ENCODE measurements around the gene CELF4.

Gene CELF4

GRCh38 chr18:37339701-37340215 is 225.8 kb downstream of the CELF4 start:
- no peak for DNase-seq

GRCh38 chr18:37336568-37337285 is 228.9 kb downstream of the CELF4 start:
- no peak for DNase-seq

- DNase-seq, result no peak
Measured at GRCh38 chr18:37335409-37335736, 230.2 kb downstream of the CELF4 start.

- no peak for DNase-seq
Measured at GRCh38 chr18:37334631-37335408, 230.8 kb downstream of the CELF4 start.

GRCh38 chr18:37332628-37333420 is 232.8 kb downstream of the CELF4 start:
- no peak for DNase-seq

- DNase-seq, result no peak
Measured at GRCh38 chr18:37332219-37332618, 233.4 kb downstream of the CELF4 start.

- DNase-seq, result no peak
Measured at GRCh38 chr18:37330173-37330572, 235.4 kb downstream of the CELF4 start.

- DNase-seq, result no peak
Measured at GRCh38 chr18:37328946-37329719, 236.5 kb downstream of the CELF4 start.

GRCh38 chr18:37327063-37327577 is 238.5 kb downstream of the CELF4 start:
- no peak for DNase-seq

- no peak for DNase-seq
Measured at GRCh38 chr18:37322492-37323035, 243.0 kb downstream of the CELF4 start.

GRCh38 chr18:37321582-37322491 is 243.8 kb downstream of the CELF4 start:
- no peak for DNase-seq

GRCh38 chr18:37320317-37320716 is 245.3 kb downstream of the CELF4 start:
- DNase-seq, result no peak

GRCh38 chr18:37318360-37319355 is 246.9 kb downstream of the CELF4 start:
- DNase-seq, result no peak

- no peak for DNase-seq
Measured at GRCh38 chr18:37317486-37317885, 248.1 kb downstream of the CELF4 start.

GRCh38 chr18:37316468-37316867 is 249.1 kb downstream of the CELF4 start:
- no peak for DNase-seq

- no peak for DNase-seq
Measured at GRCh38 chr18:37315935-37316334, 249.7 kb downstream of the CELF4 start.

- DNase-seq, result no peak
Measured at GRCh38 chr18:37314534-37314933, 251.1 kb downstream of the CELF4 start.

- no peak for DNase-seq
Measured at GRCh38 chr18:37313624-37314023, 252.0 kb downstream of the CELF4 start.

GRCh38 chr18:37309861-37310260 is 255.7 kb downstream of the CELF4 start:
- no peak for DNase-seq

- DNase-seq, result no peak
Measured at GRCh38 chr18:37309059-37309458, 256.5 kb downstream of the CELF4 start.
